ENCODE measurements around the gene MEF2C. TPM values are rescaled to one million over a fixed set of nuclear protein-coding genes. Genes with fewer than 3 reads are reported as not detected.

MEF2C gene
- total RNA-seq, 1 experiment from 2014 or later: 13.0 TPM

DNA sequence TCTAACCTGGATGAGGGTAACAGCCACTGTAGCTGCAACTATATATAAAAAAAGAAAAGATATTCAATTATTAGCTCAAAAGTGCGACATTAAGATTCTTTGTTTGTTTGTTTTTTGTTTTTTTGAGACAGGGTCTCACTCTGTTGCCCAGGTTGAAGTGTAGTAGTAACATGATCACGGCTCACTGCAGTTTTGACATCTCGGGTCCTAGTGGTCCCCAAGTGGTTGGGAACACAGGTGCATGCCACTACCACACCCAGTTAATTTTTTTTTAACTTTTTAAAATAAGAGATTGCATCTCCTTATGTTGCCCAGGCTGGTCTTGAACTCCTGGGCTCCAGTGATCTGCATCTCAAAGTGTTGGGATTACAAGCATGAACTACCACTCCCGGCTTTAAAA is 61.8 kb downstream of the MEF2C start:
- ChIA-PET CTCF (interaction anchor here (1.1 kb wide), 1 partner anchor 94 kb away, joined by 3 read pairs; no protein-coding TSS in a partner anchor), POLR2A (no interaction called here), RAD21 (ENCODE audit: low non-redundant PET in 1 of 2, low total read pairs in 2 of 2, uncharacterized antibody in 2 of 2, unreplicated experiment in 2 of 2) (no interaction called here)
- Histone ChIP-seq H3K36me3 (ENCODE audit: control insufficient read depth in 1 of 2, insufficient read depth in 2 of 2, low read length in 2 of 2) (no peaks in the 10 kb centered on the region), H3K27ac (ENCODE audit: low read depth, low read length) (no peak overlapping the region), H3K79me2 (ENCODE audit: insufficient read depth, low read length) (no peaks in the 10 kb centered on the region), H3K9me3 (ENCODE audit: control insufficient read depth in 1 of 2, insufficient read depth in 1 of 2, low read depth in 1 of 2, low read length in 2 of 2) (no peaks in the 10 kb centered on the region), H3K9ac (ENCODE audit: low read length) (no peak overlapping the region), H4K20me1 (ENCODE audit: insufficient read depth) (no peaks in the 10 kb centered on the region), H3K4me1 (ENCODE audit: control insufficient read depth in 1 of 2, insufficient read depth in 2 of 2, low read length in 2 of 2) (peaks cover 12 to 17% of the 10 kb centered on the region in 2 experiments; a peak in 3 of 4 replicates), H2AFZ (ENCODE audit: low read depth, low read length, poor library complexity, severe bottlenecking) (no peak overlapping the region), H3K9me2 (ENCODE audit: insufficient read depth) (no peaks in the 10 kb centered on the region), H3K27me3 (ENCODE audit: insufficient read depth, low read length) (no peaks in the 10 kb centered on the region), H3K4me2 (ENCODE audit: low read length) (no peak overlapping the region), H3K4me3 (replicated peaks in 1 of 2; ENCODE audit: low read depth in 1 of 2, low read length in 2 of 2) (no peak overlapping the region)
- TF ChIP-seq ZBTB33 (IDR thresholded peaks at IDR 0.05; ENCODE audit: extremely low read depth, insufficient replicate concordance, low read length): no peak
- ATAC-seq (no peak), DNase-seq (ENCODE audit: low read depth, low spot score) (no peak)
- BruUV-seq (replicated peaks): no TSS peak
- intact Hi-C loops (cut with micrococcal nuclease): no loop called here

DNA sequence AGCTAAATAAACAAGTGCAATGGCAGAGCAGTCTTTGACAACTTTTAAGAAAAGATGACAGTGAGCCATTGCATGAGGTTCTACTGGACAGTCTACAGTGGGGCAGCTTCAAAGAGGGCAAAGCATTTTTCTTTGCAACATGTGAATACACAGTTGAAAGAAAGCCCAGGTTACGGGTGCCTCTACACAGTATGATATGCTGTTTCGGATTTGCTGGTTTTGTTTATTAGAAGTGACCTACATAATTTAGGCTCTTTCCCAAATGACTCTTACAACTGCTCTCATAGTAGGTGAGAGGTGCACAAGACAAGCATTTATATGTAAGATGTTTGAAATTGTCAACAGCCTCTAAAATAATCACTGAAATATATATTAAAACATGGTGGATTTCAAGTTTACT is 62.4 kb downstream of the MEF2C start:
- BruUV-seq (replicated peaks): no TSS peak
- POLR2A ChIA-PET: no interaction called here
- TF ChIP-seq SRF (IDR thresholded peaks at IDR 0.05; ENCODE audit: low read depth) (no peak), ZBTB33 (IDR thresholded peaks at IDR 0.05; ENCODE audit: extremely low read depth, insufficient replicate concordance, low read length) (no peak)
- intact Hi-C loops (cut with micrococcal nuclease): no loop called here
- H3K4me3 ChIP-seq (replicated peaks in 1 of 2; ENCODE audit: low read depth in 1 of 2, low read length in 2 of 2): no peak overlapping the region
- no peaks in the 10 kb centered on the region for H3K27me3 ChIP-seq (ENCODE audit: insufficient read depth, low read length)
- H4K20me1 ChIP-seq (ENCODE audit: insufficient read depth): no peaks in the 10 kb centered on the region
- no peak overlapping the region for H3K4me2 ChIP-seq (ENCODE audit: low read length)
- ATAC-seq (no peak), DNase-seq (ENCODE audit: low read depth, low spot score) (no peak)
- H3K27ac ChIP-seq (ENCODE audit: low read depth, low read length): no peak overlapping the region
- no peaks in the 10 kb centered on the region for H3K9me3 ChIP-seq (ENCODE audit: control insufficient read depth in 1 of 2, insufficient read depth in 1 of 2, low read depth in 1 of 2, low read length in 2 of 2)
- no peak overlapping the region for H2AFZ ChIP-seq (ENCODE audit: low read depth, low read length, poor library complexity, severe bottlenecking)
- peaks cover 10 to 11% of the 10 kb centered on the region in 2 experiments; a peak in 3 of 4 replicates for H3K4me1 ChIP-seq (ENCODE audit: control insufficient read depth in 1 of 2, insufficient read depth in 2 of 2, low read length in 2 of 2)
- H3K79me2 ChIP-seq (ENCODE audit: insufficient read depth, low read length): no peaks in the 10 kb centered on the region
- no peak overlapping the region for H3K9ac ChIP-seq (ENCODE audit: low read length)
- CTCF ChIA-PET: interaction anchor here (1.1 kb wide), 1 partner anchor 93 kb away, joined by 3 read pairs; no protein-coding TSS in a partner anchor
- H3K36me3 ChIP-seq (ENCODE audit: control insufficient read depth in 1 of 2, insufficient read depth in 2 of 2, low read length in 2 of 2): no peaks in the 10 kb centered on the region
- RAD21 ChIA-PET (ENCODE audit: low non-redundant PET in 1 of 2, low total read pairs in 2 of 2, uncharacterized antibody in 2 of 2, unreplicated experiment in 2 of 2): no interaction called here
- H3K9me2 ChIP-seq (ENCODE audit: insufficient read depth): no peaks in the 10 kb centered on the region
